ENCODE data around the gene TMEM63C. TPM values are rescaled to one million over a fixed set of nuclear protein-coding genes. Genes with fewer than 3 reads are reported as not detected.

TMEM63C gene
- total RNA-seq, 4 donors from 2014 or later = 3.3 to 43.7 (median 11.3) TPM

- no peaks in the 10 kb centered on the region for H3K4me1 ChIP-seq
- DNase-seq = no peak
- TF ChIP-seq POLR2A (IDR thresholded peaks at IDR 0.05) (no peak), CTCF (IDR thresholded peaks at IDR 0.05) (no peak)
- H3K4me3 ChIP-seq = no peak overlapping the region
- H3K27ac ChIP-seq = no peak overlapping the region
- no peaks in the 10 kb centered on the region for H3K27me3 ChIP-seq
- no peaks in the 10 kb centered on the region for H3K36me3 ChIP-seq
- no peaks in the 10 kb centered on the region for H3K9me3 ChIP-seq
Measured at GRCh38 chr14:77256694-77257093, 75.1 kb downstream of the TMEM63C start.

- no peaks in the 10 kb centered on the region for H3K27me3 ChIP-seq
- H3K4me3 ChIP-seq = no peak overlapping the region
- no peak for DNase-seq
- no peaks in the 10 kb centered on the region for H3K36me3 ChIP-seq
- H3K4me1 ChIP-seq = no peaks in the 10 kb centered on the region
- TF ChIP-seq POLR2A (IDR thresholded peaks at IDR 0.05) (no peak), CTCF (IDR thresholded peaks at IDR 0.05) (no peak)
- no peaks in the 10 kb centered on the region for H3K9me3 ChIP-seq
- no peak overlapping the region for H3K27ac ChIP-seq
Measured at GRCh38 chr14:77257700-77258099, 76.1 kb downstream of the TMEM63C start.

- H3K4me3 ChIP-seq = no peak overlapping the region
- no peak for DNase-seq
- H3K27me3 ChIP-seq = no peaks in the 10 kb centered on the region
- no peak for TF ChIP-seq POLR2A (IDR thresholded peaks at IDR 0.05)
- no peak for TF ChIP-seq CTCF (IDR thresholded peaks at IDR 0.05)
- H3K36me3 ChIP-seq = no peaks in the 10 kb centered on the region
- no peaks in the 10 kb centered on the region for H3K9me3 ChIP-seq
- H3K4me1 ChIP-seq = no peaks in the 10 kb centered on the region
- no peak overlapping the region for H3K27ac ChIP-seq
Measured at GRCh38 chr14:77258566-77258965, 77.0 kb downstream of the TMEM63C start.

- no peak for DNase-seq
- no peaks in the 10 kb centered on the region for H3K9me3 ChIP-seq
Measured at GRCh38 chr14:77259025-77259715, 77.6 kb downstream of the TMEM63C start.

GRCh38 chr14:77260199-77260598 lies 78.6 kb downstream of the TMEM63C start:
- Histone ChIP-seq H3K9me3 (no peaks in the 10 kb centered on the region), H3K36me3 (no peaks in the 10 kb centered on the region), H3K27ac (no peak overlapping the region), H3K4me3 (no peak overlapping the region), H3K4me1 (no peaks in the 10 kb centered on the region), H3K27me3 (no peaks in the 10 kb centered on the region)
- no peak for DNase-seq
- TF ChIP-seq POLR2A (IDR thresholded peaks at IDR 0.05) (no peak), CTCF (IDR thresholded peaks at IDR 0.05) (no peak)

More at GRCh38 chr14:77259025-77259715, 77.6 kb downstream of the TMEM63C start:
- H3K27ac ChIP-seq = no peak overlapping the region
- no peak for TF ChIP-seq POLR2A (IDR thresholded peaks at IDR 0.05)
- TF ChIP-seq CTCF (IDR thresholded peaks at IDR 0.05) = no peak
- no peaks in the 10 kb centered on the region for H3K27me3 ChIP-seq
- no peaks in the 10 kb centered on the region for H3K36me3 ChIP-seq
- H3K4me1 ChIP-seq = no peaks in the 10 kb centered on the region
- H3K4me3 ChIP-seq = no peak overlapping the region
